ENCODE data around the gene TMEM198.

GRCh38 chr2:219593154-219593553 is 49.3 kb downstream of the TMEM198 start:
- no peak for TF ChIP-seq CTCF (conservative IDR thresholded peaks at IDR 0.05; ENCODE audit: low read length)
- no peak for TF ChIP-seq EZH2phosphoT487 (IDR thresholded peaks at IDR 0.05; ENCODE audit: borderline replicate concordance)

All from Loucy (cell line).